HG02943 (cell line): ENCODE results near the gene FHIT.

Source experiments
- ATAC-seq: cut with Tn5 transposase; IDR thresholded peaks from one replicate; pipeline ENCODE4 v1.9.1; 2021; ENCODE audit warnings: mild to moderate bottlenecking, low read depth, moderate library complexity; ENCODE audit not compliant: unreplicated experiment

Gene FHIT

DNA sequence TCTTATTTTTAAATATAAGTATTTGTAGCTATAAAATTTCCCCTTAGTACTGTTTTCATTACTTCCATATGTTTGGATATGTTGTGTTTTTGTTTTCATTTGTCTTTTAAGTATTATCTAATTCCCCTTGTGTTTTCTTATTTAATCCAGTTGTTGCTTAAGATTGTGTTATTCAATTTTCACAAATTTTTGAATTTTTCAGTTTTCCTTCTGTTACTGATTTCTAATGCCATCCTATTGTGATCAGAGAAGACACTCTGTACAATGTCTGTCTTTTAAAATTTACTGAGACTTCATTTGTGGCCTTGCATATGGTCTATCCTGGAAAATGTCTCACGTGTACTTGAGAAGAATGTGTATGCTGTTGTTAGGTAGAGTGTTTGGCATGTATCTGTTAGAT lies 1405.9 kb downstream of the FHIT start:
- no peak for ATAC-seq

DNA sequence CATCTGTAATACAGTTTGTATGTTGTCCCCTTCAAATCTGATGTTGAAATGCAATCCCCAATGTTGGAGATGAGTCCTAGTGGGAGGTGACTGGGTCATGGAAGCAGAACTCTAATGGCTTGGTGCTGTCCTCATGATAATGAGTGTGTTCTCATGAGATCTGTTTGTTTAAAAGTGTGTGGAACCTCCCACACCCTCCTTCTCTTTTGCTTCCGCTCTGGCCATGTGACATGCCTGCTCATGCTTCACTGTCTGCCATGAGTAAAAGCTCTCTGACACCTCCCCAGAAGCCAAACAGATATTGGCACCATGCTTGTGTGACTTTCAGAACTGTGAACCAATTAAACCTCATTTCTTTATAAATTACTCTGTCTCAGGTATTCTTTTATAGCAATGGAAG lies 1407.4 kb downstream of the FHIT start:
- ATAC-seq = no peak

DNA sequence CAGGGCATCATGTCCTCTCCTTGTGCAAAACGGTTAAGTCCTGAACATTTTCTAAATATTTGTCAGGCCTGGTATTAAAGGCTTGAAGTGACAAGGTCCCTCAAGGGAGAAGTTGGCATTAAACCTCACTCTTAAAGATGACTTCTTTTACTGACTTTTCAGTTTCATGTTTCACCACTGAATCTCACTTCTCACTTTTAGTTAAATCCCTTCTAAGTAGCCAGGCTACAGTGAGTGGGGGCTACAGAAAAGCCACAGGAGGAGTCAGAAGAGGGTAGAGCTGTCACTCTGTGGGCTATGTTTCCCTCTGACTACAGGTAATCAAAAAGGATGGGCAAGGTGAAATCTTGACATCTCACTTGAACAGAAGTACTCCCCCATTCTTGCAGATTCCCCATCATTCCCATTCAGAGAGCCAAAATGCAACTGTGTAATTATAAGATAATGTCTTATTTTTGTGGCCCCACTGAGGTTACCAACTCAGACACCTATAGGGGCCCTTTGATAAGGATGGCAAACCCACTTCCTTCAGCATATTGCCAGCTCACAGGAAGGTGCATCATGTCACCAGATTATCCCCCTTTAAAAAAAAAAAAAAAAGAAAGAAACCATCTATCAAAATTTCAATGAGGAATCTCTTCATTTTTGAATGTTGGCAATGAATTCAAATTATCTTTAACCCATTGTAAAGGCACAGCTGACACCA lies 1411.3 kb downstream of the FHIT start:
- peak; percentile 98 for ATAC-seq

DNA sequence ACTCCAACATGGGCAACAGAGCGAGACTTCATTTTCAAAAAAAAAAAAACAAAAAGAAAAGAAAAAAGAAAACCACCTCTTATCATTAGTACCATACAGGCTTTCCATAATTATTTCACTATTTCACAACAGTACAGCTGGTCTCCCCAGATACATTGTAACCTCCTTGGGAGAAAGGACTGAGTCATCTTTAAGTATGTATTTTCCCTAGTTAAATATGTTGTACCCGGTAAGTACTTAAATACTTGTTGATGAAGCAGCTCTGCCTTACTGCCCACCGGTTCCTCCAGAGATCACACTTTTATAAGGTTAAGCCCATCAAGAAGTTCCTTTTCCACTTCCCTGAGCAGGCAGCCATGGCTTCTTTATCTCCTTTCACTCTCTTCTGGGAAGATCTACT lies 1412.0 kb downstream of the FHIT start:
- ATAC-seq = no peak

DNA sequence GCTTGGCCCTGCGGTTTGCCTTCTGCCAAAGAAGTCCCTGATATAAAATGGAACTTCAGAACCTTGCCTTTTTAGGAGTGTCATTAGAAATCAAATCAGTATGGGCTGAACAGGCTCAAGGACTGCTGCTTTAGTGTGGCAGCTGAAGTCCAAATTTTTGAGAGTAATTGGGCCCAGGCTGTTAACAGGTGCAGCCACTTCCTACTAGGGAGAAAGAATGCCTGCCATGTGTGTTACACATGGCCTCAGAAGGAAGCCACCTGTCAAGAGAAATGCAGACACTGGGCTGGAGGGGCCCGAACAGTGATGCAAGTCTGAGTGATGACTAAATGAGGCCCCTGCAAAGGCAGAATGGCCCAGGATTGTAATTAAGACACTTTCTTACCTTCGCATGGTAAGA lies 1414.7 kb downstream of the FHIT start:
- ATAC-seq = no peak

DNA sequence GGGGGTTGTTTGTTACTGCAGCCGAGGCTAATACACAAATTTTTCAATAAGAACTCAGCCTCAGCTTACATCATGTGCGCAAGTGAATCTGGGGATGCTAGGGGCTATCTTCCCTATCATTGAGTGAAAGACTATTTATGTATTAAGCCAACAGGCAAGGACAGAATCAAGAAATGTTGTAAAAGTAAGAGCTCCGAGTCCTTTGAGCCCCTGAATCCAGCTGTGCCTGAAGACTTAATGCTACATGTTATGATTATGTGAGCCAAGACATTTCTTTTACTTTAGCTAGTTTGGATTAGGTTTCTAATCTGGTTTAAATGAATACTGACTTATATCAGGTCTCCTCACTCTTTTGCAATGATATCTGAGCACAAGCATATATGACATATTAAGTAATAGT lies 1418.5 kb downstream of the FHIT start:
- no peak for ATAC-seq

DNA sequence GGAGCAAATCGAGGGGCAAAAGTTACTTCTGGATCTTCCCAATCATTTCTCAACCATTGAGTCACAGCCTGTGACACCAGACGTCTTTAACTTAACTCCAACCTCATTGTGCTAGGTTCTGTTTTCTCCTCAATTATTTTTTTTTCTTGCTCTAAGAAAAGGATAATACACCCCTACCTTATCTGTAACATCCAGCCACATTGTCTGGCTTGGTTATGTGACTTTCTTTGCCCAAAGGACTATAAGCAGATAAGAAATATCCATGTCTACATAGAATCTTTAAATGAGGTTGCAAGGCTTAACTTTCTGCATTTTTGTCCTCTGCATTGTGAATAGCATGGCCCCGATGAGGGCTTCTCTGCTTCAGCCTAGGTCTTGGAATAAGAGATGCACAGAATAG lies 1419.0 kb downstream of the FHIT start:
- no peak for ATAC-seq

DNA sequence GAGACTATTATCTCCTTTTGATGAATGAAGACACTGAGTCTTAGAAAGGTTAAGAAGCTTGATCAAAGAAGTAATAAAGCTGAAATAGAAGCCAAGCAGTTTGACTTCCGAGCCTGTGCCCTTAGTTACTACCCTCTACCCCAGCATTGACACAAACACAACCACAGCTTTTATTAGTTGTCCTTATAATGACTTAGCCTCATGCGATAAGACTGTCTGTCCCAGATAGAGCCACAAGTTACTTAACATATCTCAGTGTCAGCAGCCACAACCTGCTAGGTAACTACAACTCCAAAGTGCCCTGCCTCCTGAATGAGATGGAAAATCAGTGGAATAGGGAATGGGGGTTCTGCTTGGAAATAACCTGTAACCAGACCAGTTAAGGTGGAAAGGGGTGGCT lies 1419.9 kb downstream of the FHIT start:
- no peak for ATAC-seq

DNA sequence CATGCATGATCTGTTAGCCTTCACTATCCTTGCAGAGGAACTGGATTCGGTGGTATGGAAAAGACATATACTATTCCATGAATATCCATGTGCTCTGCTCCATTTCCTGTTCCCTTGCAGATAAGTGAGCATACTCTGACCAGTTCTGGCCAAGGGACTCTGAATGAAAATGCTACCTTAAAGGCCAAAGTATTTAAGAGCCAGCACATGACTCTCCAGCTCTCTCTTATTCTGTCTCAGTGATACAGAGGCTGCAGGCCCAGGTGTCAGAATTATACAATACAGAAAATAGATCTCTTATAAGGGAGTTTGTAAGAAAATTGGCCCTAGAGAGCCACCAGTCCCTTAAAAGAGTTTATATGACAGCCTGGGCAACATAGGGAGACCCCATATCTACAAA lies 1421.7 kb downstream of the FHIT start:
- ATAC-seq = no peak

DNA sequence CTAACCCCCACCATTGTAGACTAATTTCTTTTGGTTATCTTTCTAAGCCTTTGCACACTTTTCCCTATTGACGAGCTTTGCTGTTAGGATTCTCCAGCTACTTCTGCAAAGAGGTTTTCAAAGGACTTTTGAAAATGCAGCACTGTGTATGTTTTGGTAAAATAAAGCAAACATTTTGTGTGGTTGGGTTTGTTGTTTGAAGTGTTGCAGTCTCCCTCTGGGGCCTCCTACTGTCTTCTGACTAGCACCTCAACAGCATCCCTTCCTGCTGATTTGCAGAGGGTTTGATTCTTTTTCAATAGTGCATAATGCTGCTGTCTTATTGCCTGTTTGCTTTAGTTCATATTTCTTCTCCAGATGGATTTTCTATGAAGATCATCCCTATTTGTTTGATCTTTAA lies 1426.4 kb downstream of the FHIT start:
- no peak for ATAC-seq

DNA sequence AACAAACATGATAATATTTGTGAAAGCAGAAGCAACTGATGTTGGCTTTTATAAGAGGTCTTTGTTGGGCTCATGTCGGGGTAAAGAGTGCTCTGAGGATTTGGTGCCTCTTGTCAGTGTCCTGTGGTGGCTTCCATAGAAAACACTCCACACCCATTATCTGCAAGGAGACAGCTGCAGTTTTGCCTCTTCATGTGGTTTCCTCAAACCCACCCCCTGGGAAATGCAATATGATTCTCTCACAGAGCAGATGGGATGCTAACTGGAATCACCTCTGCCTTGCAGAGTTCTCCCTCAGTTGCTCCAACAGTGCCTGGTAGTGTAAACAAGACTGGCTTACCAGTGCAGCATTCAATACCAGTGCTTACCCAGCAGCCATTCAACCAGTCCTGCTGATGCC lies 1430.0 kb downstream of the FHIT start:
- no peak for ATAC-seq

DNA sequence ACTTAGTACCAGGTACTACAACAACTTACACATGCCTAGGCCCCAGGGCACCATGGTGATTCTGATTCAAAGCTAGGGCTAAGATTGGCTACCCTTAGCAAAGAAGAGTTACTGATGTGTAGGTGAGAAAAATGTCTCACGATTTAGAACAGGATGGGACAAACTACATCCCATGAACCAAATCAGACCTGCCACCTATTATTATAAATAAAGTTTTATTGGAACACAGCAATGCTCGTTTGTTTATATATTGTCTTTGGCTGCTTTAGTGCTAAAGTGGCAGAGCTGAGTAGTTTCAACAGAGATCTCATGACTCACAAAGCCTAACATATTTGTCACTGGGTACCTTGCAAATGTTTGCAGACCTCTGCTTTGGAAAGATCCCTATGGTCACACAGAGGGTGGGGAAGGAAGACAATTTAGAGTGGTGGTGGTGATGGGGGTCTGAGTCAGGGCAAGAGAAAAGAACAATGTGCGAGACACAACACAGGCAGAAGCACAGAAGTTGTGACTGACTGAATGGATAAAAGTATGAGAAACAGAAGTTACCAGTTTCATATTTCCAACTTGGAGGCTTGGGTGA lies 1430.8 kb downstream of the FHIT start:
- ATAC-seq = no peak

DNA sequence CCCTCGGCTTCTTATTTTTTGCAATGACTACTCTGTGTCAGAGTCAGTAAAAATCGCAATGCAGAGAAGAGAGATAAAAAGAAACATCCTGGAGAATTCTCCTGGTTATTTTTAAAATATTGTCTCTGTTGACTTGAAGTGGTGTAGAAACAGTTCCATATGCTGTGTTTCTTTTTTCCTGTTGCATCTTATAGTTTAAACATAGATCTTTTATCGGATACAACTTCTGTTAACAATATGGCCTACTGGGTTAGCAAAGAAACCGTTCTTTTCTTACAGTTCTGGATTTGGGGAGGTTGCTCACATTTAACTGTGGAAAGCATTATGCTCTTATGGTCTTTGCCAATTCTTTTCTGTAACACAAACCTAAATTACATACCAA lies 1432.3 kb downstream of the FHIT start:
- no peak for ATAC-seq

DNA sequence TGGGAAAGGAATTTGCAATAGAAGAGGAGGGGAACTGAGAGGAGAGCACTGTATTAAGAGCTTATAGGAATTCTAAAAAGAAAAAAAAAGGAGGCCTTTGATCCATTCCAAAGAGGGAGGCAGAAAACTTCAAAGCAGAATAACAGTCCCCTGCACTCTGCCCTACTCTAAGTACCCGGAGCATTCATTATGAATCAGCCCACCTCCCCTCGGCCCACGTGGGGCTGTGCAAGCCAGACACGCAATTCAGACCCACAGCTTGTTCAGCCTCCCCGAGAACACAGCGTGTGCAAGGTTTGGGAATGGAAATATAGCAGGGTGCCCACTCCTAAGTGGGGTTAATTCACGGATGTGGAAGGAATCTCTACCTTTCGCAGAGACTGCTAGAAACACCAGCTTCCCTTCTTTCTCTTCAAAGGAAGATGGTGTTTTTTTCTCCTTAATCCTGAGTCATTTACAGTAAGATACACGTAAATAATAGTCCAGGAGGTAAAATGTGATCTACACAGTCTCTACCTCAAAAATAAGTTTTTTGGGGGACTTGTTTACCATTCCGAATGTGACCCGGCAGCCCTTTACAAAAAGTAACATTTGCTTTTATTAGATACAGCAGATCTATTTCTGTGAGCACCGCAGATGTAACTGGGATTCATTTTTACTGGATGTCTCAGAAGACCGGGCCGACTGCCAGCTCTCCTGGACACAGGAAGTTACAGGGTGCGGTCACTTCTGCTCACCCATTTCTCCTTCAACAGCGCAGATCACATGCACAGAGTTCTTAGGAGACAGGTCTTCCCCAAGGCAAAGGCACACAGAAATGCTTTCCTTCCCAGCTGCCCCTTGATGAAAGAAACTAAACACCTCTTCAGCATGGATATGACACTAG lies 1433.0 kb downstream of the FHIT start:
- no peak for ATAC-seq

DNA sequence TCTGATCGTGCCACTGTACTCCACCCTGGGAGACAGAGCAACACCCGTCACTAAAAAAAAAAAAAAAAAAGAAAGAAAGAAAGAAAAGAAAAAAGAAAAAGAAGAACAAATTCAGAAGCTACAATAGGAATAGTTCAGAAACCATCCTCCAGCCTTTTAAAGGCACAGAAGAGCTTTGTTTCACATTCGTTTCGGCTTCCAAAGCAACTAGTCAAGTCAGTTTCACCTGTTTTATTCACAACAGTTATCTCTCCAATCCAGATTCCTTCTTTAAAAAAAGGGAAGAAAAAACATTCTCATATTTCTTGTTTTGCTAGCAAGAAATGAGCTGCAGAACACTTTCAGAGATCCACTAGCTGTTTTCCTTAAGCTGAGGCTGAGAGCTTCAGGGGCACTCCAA lies 1433.7 kb downstream of the FHIT start:
- ATAC-seq = no peak

DNA sequence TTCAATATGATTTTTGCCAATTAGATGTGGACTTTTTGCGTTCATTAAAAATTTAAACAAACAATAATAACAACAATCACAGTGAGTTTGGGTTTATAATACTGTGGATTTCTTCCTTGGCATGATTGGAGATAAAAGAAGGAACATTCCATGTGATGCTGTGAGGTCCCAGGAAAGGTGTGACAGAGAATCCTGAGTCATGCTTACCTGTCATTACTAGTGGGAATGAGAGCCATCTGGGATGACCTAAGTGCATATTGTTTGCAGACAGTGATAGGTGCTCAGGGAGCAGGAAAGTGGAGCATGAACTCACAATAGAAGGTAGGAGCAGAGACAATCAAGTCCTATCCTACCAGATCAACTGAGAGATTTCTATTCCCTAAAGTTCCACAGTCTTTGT lies 1434.9 kb downstream of the FHIT start:
- no peak for ATAC-seq

DNA sequence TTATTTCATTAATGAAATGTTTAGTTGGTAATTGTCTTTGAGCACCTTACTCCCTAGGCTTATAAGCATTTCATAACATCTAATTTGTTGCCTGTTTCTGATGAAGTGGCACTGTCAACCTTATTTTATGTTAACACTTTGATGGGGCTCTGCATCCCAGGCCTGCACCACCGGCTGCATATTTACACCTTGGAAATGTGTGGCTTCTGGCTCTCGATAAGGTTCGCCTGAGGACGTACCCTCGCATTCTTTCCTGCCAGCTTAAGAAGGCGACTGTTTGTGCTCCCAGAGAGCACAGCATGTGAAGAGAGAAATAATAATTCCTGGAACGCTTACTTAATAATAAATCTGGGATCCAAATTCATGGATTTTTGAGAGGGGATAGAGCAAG lies 1438.1 kb downstream of the FHIT start:
- no peak for ATAC-seq

DNA sequence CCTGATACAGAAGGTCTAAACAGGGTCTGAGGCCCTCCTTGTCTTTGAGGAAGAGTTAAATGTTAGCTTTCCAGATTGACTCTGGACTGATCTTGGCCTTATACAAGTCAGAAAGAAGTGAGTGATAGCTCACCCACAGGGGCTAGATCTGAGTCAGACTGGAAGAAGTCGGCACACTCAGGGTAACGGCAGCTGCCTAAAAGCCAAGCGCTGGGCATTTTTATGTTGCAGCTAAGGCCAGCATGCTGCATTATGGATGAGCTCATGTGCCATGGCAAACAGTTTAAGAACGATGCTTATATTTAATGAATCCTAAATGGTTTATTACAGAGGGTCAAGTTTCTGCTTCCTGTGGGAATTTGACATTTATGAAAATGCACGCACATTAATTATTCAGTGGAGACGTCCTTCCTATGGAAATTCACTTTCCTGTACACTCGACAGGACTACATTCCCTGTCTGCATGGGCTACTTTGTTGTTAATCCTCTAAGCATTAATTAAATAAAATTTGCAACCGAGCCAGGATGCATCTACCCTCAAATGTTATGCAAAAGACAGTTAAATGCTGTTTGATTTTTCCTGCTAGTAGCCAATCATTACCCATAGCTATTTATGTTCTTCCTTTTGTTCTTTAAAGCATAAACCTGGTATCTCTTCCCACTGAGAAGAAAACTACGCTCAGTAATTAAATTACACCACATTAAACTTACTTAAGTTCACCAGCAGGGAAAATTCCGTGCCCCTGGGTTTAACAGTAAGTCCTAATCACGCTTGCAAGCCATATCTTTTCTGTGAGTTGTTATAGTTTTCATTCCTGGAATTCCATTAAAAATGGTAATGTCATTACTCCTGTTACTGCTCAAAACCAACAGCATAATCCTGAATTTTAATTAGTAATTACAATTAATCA lies 1438.8 kb downstream of the FHIT start:
- ATAC-seq = no peak

DNA sequence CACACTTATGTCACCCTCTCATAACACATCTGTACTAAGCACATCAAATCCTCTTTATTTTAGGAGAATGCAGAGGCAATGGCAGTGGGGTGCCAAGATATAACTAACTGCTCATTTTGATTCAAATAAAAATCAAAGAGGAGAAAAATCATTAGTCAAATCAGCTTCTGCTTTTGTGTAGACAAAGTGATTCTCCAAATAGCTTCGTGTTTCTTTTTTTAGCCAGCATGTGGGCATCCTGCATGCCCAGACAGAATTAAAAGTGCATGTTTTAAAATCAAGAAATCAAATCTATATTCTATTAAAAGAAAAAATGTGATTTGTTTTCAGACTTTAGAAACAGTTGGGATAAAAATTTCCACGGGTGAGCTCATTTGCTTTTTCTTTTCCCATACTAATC lies 1440.1 kb downstream of the FHIT start:
- no peak for ATAC-seq

DNA sequence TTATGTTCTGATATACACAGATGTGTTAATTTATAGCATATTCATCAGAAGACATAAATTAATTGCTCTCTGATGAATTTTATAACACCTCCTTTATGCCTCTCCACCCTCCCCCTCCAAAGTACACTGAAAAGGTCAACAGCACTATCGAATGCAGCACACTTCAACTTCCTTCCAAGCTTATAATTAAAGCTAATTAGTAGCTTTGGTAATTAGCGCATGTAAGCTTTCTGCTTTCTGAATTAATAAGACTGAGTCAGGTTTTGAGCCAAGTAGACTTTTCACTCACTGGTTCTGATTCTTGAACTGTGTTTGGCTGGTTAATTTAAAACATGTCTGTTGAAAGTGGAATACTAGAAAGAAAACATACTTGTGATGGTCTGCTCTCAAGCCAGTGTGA lies 1440.6 kb downstream of the FHIT start:
- no peak for ATAC-seq
